WTC11 (cell line): ENCODE measurements around the gene IFITM2.
"Not testable (repeated sequence)": the region's sequence is repeated elsewhere in the genome, so short reads cannot be mapped to it uniquely, and the experiment has no call there.

Experiments
- ATF2 ChIP-seq: sonication (generic); formaldehyde crosslinking; IDR thresholded peaks from 2 replicates; pipeline ENCODE4 v1.8.1; 2022; ENCODE audit warnings: low read depth, missing genetic modification reagents, borderline replicate concordance
- CTCF ChIP-seq: fragments of 200-600 bp; IDR thresholded peaks from 2 replicates; pipeline ENCODE4 v1.8.0; 2022; ENCODE audit warnings: antibody characterized with exemption
- FOXK1 ChIP-seq: sonication (generic); formaldehyde crosslinking; IDR thresholded peaks from 2 replicates; pipeline ENCODE4 v1.8.0; 2022; ENCODE audit warnings: mild to moderate bottlenecking, moderate library complexity, missing genetic modification reagents
- PRRX2 ChIP-seq: fragments of 250-450 bp; sonication (Bioruptor Pico); IDR thresholded peaks from 2 replicates; pipeline ENCODE4 v1.8.0; 2021; ENCODE audit warnings: mild to moderate bottlenecking
- TP53 ChIP-seq: sonication (generic); formaldehyde crosslinking; IDR thresholded peaks from 2 replicates; pipeline ENCODE4 v1.8.1; 2023; ENCODE audit warnings: mild to moderate bottlenecking, missing genetic modification reagents
- USF2 ChIP-seq: sonication (generic); formaldehyde crosslinking; IDR thresholded peaks from 2 replicates; pipeline ENCODE4 v1.8.1; 2023; ENCODE audit warnings: mild to moderate bottlenecking, missing genetic modification reagents, moderate library complexity

GRCh38 chr11:308740-309665 lies 1.4 kb downstream of the IFITM2 start:
- not testable (repeated sequence) for TF ChIP-seq USF2 (CRISPR knock-in tag); FOXK1; TP53 (CRISPR knock-in tag); CTCF; ATF2 (CRISPR knock-in tag); PRRX2
